ENCODE data around the gene THY1.

GRCh38 chr11:119419834-119420492, 3.0 kb downstream of the THY1 start:
- TF ChIP-seq POLR2A (IDR thresholded peaks at IDR 0.05; ENCODE audit: low read length) (no peak), GATA1 (IDR thresholded peaks at IDR 0.05; ENCODE audit: low read depth, low read length) (no peak)

Measured in erythroblast (primary cell).